Measurements from ENCODE around the gene SPTLC2. TPM values are rescaled to one million over a fixed set of nuclear protein-coding genes. Genes with fewer than 3 reads are reported as not detected.

The SPTLC2 gene
- total RNA-seq, 5 donors from 2014 or later (not counting 1 experiment from before 2014, with no cell fraction given), result 20.8 to 33.7 (median 26.2) TPM

DNA sequence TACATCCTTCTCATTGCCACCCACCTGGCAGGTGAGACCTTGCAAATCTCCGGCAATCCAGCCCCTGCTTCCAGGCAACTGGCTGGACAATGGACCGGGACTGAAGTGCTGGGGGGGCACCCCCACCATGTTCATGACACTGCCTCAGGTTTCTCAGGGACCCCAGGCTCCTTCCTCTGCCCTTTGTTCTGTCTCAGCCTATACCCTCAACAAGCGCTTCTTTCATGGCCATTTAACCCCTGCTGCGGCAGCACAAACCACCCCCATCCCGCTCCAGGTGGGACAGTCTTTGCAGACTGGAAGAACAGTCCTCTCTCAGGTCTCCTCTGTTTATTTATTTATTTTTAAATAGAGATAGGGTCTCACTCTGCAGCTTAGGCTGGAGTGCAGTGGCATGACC lies 125.4 kb downstream of the SPTLC2 start:
- no peaks in the 10 kb centered on the region for H3K9me3 ChIP-seq
- H3K4me3 Mint-ChIP-seq, result no peak overlapping the region
- peaks cover 6 to 10% of the 10 kb centered on the region in 2 donors for H3K27me3 Mint-ChIP-seq
- no peaks in the 10 kb centered on the region for H3K9me3 Mint-ChIP-seq
- ChIA-PET POLR2A (interaction anchor here in 1 of 2 donors (0.6 kb wide), 1 partner anchor 28 kb away, joined by 3 read pairs; no protein-coding TSS in a partner anchor), CTCF (no interaction called here)
- DNase-seq (no peak), ATAC-seq (replicated peaks in 1 of 4) (no peak)
- no peak overlapping the region for H3K27ac Mint-ChIP-seq
- no peaks in the 10 kb centered on the region for H3K4me1 ChIP-seq (ENCODE audit: control insufficient read depth in 1 of 2, extremely low read depth in 1 of 2, insufficient read depth in 2 of 2, low read length in 2 of 2)
- no peak overlapping the region for H3K27ac ChIP-seq (ENCODE audit: low read length)
- 97% methylated on average over 3 of the region's 5 CpGs for WGBS (ENCODE audit: insufficient coverage)
- H3K36me3 Mint-ChIP-seq, result no peaks in the 10 kb centered on the region
- H3K4me1 Mint-ChIP-seq, result no peaks in the 10 kb centered on the region
- H3K36me3 ChIP-seq (ENCODE audit: control insufficient read depth in 2 of 2, extremely low read depth in 1 of 2, insufficient read depth in 1 of 2, low read length in 1 of 2), result no peaks in the 10 kb centered on the region
- no peak overlapping the region for H3K4me3 ChIP-seq (ENCODE audit: control insufficient read depth in 1 of 2, extremely low read depth in 1 of 2, low read length in 1 of 2)
- peaks cover 0 to 7% of the 10 kb centered on the region in 2 experiments for H3K27me3 ChIP-seq (replicated peaks in 1 of 2; ENCODE audit: control insufficient read depth in 2 of 2, extremely low read depth in 1 of 2, insufficient read depth in 2 of 2, low read length in 1 of 2)

DNA sequence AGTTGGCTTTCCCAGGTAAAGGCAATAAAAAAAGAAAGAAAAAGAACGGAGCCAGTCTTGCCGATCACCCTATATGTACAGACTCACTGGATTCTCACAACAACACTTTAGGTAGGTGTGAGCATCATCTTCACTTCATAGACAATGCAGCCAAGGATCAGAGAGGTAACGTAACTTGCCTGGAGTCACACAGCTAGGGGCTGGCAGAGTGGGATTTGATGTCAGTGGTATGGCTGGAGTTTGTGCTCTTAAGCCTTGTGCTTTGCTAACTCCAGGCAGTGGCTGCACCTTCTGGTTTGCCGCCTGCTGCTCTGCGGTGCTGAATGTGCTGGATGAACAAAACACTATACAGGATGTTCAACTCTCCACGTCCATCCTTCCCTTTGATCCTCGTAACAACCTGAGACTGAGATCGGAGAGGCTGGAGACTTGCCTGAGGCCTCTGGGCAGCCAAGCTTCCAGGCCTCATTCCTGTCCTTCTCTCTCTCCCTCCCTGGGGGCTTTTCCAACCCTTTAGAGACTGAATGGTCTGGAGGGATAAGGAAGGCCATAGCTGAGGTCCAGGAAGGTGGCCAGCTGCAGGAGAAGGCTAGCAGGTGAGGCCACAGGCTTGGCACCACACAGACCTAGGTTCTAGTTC lies 126.0 kb downstream of the SPTLC2 start:
- CTCF ChIA-PET, result no interaction called here
- H3K27ac Mint-ChIP-seq, result no peak overlapping the region
- ATAC-seq (replicated peaks in 1 of 4), result no peak

DNA sequence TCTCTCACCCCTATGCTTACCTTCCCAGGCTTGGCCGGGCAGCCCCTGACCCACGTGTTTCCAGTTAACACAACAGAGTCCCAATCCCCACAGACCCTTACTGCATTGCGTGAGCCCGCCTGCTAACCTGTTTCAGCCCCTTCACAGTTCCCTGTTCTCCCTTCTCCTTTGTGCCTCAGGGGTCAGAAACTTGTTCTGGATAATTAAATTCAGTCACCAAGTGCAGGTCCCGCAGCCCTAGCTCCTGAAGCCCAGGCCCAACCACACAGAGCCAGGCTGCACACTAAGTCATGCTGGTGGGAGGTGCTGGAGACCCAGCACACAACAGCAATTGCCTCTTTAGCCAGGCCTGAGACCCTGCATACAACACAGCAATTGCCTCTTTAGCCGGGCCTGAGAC lies 127.4 kb downstream of the SPTLC2 start:
- CTCF ChIA-PET, result no interaction called here
- H3K27me3 ChIP-seq (replicated peaks in 1 of 2; ENCODE audit: control insufficient read depth in 2 of 2, extremely low read depth in 1 of 2, insufficient read depth in 2 of 2, low read length in 1 of 2), result peaks cover 0 to 2% of the 10 kb centered on the region in 2 experiments
- no peaks in the 10 kb centered on the region for H3K4me1 ChIP-seq (ENCODE audit: control insufficient read depth in 1 of 2, extremely low read depth in 1 of 2, insufficient read depth in 2 of 2, low read length in 2 of 2)
- WGBS (ENCODE audit: insufficient coverage), result 77% methylated on average over 5 of the region's 6 CpGs
- ATAC-seq (replicated peaks in 1 of 4), result no peak
- Mint-ChIP-seq H3K27me3 (no peaks in the 10 kb centered on the region), H3K27ac (no peak overlapping the region), H3K4me3 (no peak overlapping the region), H3K4me1 (no peaks in the 10 kb centered on the region), H3K9me3 (no peaks in the 10 kb centered on the region), H3K36me3 (no peaks in the 10 kb centered on the region)
- no peaks in the 10 kb centered on the region for H3K36me3 ChIP-seq (ENCODE audit: control insufficient read depth in 2 of 2, extremely low read depth in 1 of 2, insufficient read depth in 1 of 2, low read length in 1 of 2)
- no peaks in the 10 kb centered on the region for H3K9me3 ChIP-seq
- DNase-seq, result no peak
- H3K4me3 ChIP-seq (ENCODE audit: control insufficient read depth in 1 of 2, extremely low read depth in 1 of 2, low read length in 1 of 2), result no peak overlapping the region
- POLR2A ChIA-PET, result interaction anchor here in 1 of 2 donors (0.6 kb wide), 1 partner anchor 115 kb away, joined by 9 read pairs; no protein-coding TSS in a partner anchor
- H3K27ac ChIP-seq (ENCODE audit: low read length), result no peak overlapping the region

More for the DNA sequence above, 126.0 kb downstream of the SPTLC2 start:
- H3K9me3 Mint-ChIP-seq, result no peaks in the 10 kb centered on the region
- Histone ChIP-seq H3K27me3 (replicated peaks in 1 of 2; ENCODE audit: control insufficient read depth in 2 of 2, extremely low read depth in 1 of 2, insufficient read depth in 2 of 2, low read length in 1 of 2) (peaks cover 0 to 4% of the 10 kb centered on the region in 2 experiments), H3K27ac (ENCODE audit: low read length) (no peak overlapping the region), H3K36me3 (ENCODE audit: control insufficient read depth in 2 of 2, extremely low read depth in 1 of 2, insufficient read depth in 1 of 2, low read length in 1 of 2) (no peaks in the 10 kb centered on the region), H3K4me1 (ENCODE audit: control insufficient read depth in 1 of 2, extremely low read depth in 1 of 2, insufficient read depth in 2 of 2, low read length in 2 of 2) (no peaks in the 10 kb centered on the region), H3K9me3 (no peaks in the 10 kb centered on the region), H3K4me3 (ENCODE audit: control insufficient read depth in 1 of 2, extremely low read depth in 1 of 2, low read length in 1 of 2) (no peak overlapping the region)
- H3K36me3 Mint-ChIP-seq, result no peaks in the 10 kb centered on the region
- no peak overlapping the region for H3K4me3 Mint-ChIP-seq
- DNase-seq, result no peak
- POLR2A ChIA-PET, result interaction anchor here in 1 of 2 donors (0.6 kb wide), 1 partner anchor 28 kb away, joined by 3 read pairs; no protein-coding TSS in a partner anchor
- no peaks in the 10 kb centered on the region for H3K4me1 Mint-ChIP-seq
- peaks cover 0 to 4% of the 10 kb centered on the region in 2 donors for H3K27me3 Mint-ChIP-seq
- WGBS (ENCODE audit: insufficient coverage), result no CpG with 5 or more reads among the region's 8 CpGs

- no peaks in the 10 kb centered on the region for H3K27me3 Mint-ChIP-seq
- POLR2A ChIA-PET, result interaction anchor here in 1 of 2 donors (0.6 kb wide), 1 partner anchor 116 kb away, joined by 9 read pairs; no protein-coding TSS in a partner anchor
These were observed 127.9 kb downstream of the SPTLC2 start for GRCh38 chr14:77488558-77488957.

DNA sequence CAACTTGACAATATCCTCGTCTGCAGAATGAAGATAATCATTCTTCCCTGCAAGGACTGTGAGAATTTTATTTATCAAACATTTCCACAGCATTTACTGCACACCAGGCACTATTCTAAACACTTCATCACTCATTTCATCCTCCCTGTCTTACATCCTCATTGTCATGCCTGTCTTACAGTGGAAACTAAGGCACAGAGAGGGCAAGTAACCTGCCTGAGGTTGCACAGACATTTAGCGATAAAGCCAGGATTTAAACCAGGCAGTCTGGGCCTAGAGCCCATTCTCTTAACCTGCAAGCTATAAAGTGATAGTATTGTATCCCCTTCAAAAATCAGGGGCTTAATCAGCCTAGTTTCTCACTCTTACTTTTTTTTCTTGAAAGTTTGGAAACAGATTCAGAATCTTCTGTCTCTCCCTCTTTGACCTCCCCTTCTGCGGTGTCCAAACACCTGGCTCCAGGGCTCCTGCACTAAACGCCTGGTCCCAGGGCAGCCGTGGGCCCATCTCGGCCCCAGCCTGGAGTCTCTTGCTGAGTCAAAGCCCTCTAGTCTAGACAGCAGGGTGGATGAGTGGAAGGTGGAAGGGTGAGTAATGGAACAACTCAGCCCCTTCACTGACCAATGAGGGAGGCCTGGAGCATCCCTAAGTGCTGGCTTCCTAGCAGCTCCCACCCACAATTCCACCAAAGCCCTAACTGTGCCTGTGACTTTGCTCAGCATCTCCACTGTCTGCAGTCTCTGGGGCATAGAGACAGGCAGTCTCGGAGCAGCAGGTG lies 130.3 kb downstream of the SPTLC2 start:
- no peaks in the 10 kb centered on the region for H3K4me1 ChIP-seq (ENCODE audit: control insufficient read depth in 1 of 2, extremely low read depth in 1 of 2, insufficient read depth in 2 of 2, low read length in 2 of 2)
- peaks cover 0 to 2% of the 10 kb centered on the region in 2 experiments for H3K27me3 ChIP-seq (replicated peaks in 1 of 2; ENCODE audit: control insufficient read depth in 2 of 2, extremely low read depth in 1 of 2, insufficient read depth in 2 of 2, low read length in 1 of 2)
- no peaks in the 10 kb centered on the region for H3K9me3 Mint-ChIP-seq
- H3K27ac Mint-ChIP-seq, result no peak overlapping the region
- POLR2A ChIA-PET, result no interaction called here
- 79% methylated on average over 5 of the region's 7 CpGs for WGBS (ENCODE audit: insufficient coverage)
- no peaks in the 10 kb centered on the region for H3K4me1 Mint-ChIP-seq
- no peaks in the 10 kb centered on the region for H3K36me3 ChIP-seq (ENCODE audit: control insufficient read depth in 2 of 2, extremely low read depth in 1 of 2, insufficient read depth in 1 of 2, low read length in 1 of 2)
- no peaks in the 10 kb centered on the region for H3K9me3 ChIP-seq
- no peak overlapping the region for H3K4me3 ChIP-seq (ENCODE audit: control insufficient read depth in 1 of 2, extremely low read depth in 1 of 2, low read length in 1 of 2)
- no peaks in the 10 kb centered on the region for H3K27me3 Mint-ChIP-seq
- no peaks in the 10 kb centered on the region for H3K36me3 Mint-ChIP-seq
- no peak overlapping the region for H3K4me3 Mint-ChIP-seq
- no peak overlapping the region for H3K27ac ChIP-seq (ENCODE audit: low read length)
- no peak for ATAC-seq (replicated peaks in 1 of 4)
- DNase-seq, result no peak
- CTCF ChIA-PET, result no interaction called here

More at GRCh38 chr14:77488558-77488957, 127.9 kb downstream of the SPTLC2 start:
- H3K36me3 Mint-ChIP-seq, result no peaks in the 10 kb centered on the region
- no peak overlapping the region for H3K4me3 ChIP-seq (ENCODE audit: control insufficient read depth in 1 of 2, extremely low read depth in 1 of 2, low read length in 1 of 2)
- no peak for DNase-seq
- H3K4me3 Mint-ChIP-seq, result no peak overlapping the region
- H3K4me1 ChIP-seq (ENCODE audit: control insufficient read depth in 1 of 2, extremely low read depth in 1 of 2, insufficient read depth in 2 of 2, low read length in 2 of 2), result no peaks in the 10 kb centered on the region
- H3K27me3 ChIP-seq (replicated peaks in 1 of 2; ENCODE audit: control insufficient read depth in 2 of 2, extremely low read depth in 1 of 2, insufficient read depth in 2 of 2, low read length in 1 of 2), result peaks cover 0 to 2% of the 10 kb centered on the region in 2 experiments
- CTCF ChIA-PET, result no interaction called here
- no peaks in the 10 kb centered on the region for H3K36me3 ChIP-seq (ENCODE audit: control insufficient read depth in 2 of 2, extremely low read depth in 1 of 2, insufficient read depth in 1 of 2, low read length in 1 of 2)
- no peaks in the 10 kb centered on the region for H3K9me3 ChIP-seq
- no peak overlapping the region for H3K27ac Mint-ChIP-seq
- H3K27ac ChIP-seq (ENCODE audit: low read length), result no peak overlapping the region
- no peaks in the 10 kb centered on the region for H3K9me3 Mint-ChIP-seq
- WGBS (ENCODE audit: insufficient coverage), result 67% methylated on average over 3 of the region's 7 CpGs
- H3K4me1 Mint-ChIP-seq, result no peaks in the 10 kb centered on the region
- no peak for ATAC-seq (replicated peaks in 1 of 4)

- CTCF ChIA-PET, result no interaction called here
- Histone ChIP-seq H3K4me3 (ENCODE audit: control insufficient read depth in 1 of 2, extremely low read depth in 1 of 2, low read length in 1 of 2) (no peak overlapping the region), H3K4me1 (ENCODE audit: control insufficient read depth in 1 of 2, extremely low read depth in 1 of 2, insufficient read depth in 2 of 2, low read length in 2 of 2) (no peaks in the 10 kb centered on the region), H3K27ac (ENCODE audit: low read length) (no peak overlapping the region), H3K9me3 (no peaks in the 10 kb centered on the region), H3K27me3 (replicated peaks in 1 of 2; ENCODE audit: control insufficient read depth in 2 of 2, extremely low read depth in 1 of 2, insufficient read depth in 2 of 2, low read length in 1 of 2) (peaks cover 0 to 2% of the 10 kb centered on the region in 2 experiments), H3K36me3 (ENCODE audit: control insufficient read depth in 2 of 2, extremely low read depth in 1 of 2, insufficient read depth in 1 of 2, low read length in 1 of 2) (no peaks in the 10 kb centered on the region)
- Mint-ChIP-seq H3K36me3 (no peaks in the 10 kb centered on the region), H3K9me3 (no peaks in the 10 kb centered on the region), H3K4me3 (no peak overlapping the region), H3K4me1 (no peaks in the 10 kb centered on the region), H3K27ac (no peak overlapping the region), H3K27me3 (no peaks in the 10 kb centered on the region)
- no peak for ATAC-seq (replicated peaks in 1 of 4)
- 93% methylated on average over 3 of the region's 3 CpGs for WGBS (ENCODE audit: insufficient coverage)
- no peak for DNase-seq
- POLR2A ChIA-PET, result no interaction called here
These were observed 131.2 kb downstream of the SPTLC2 start for GRCh38 chr14:77485256-77485655.
